AG04450 (cell line): Measurements from ENCODE around the gene PTGES3. TPM values are rescaled to one million over a fixed set of nuclear protein-coding genes. Genes with fewer than 3 reads are reported as not detected.
A peak's percentile ranks its signal among the peaks of the same experiment; 100 is the strongest.

ENCODE experiments used
- CTCF ChIA-PET: fragments of 300-600, 350-600 bp; formaldehyde crosslinking; extraction: SDS; loops from one replicate; lab custom pipeline; 2022; ENCODE audit warnings: antibody characterized with exemption, inconsistent platforms; lab: Charles Lee
- POLR2A ChIA-PET: fragments of 350-600 bp; formaldehyde crosslinking; extraction: SDS; loops from one replicate; lab custom pipeline; 2021; ENCODE audit warnings: antibody characterized with exemption, inconsistent platforms; lab: Yijun Ruan, JAX
- DNase-seq: peaks from one replicate; pipeline ENCODE4 v3.0.0-alpha.2; 2011; ENCODE audit warnings: low read depth, low spot score
- H3K27ac ChIP-seq: one replicate; pipeline ENCODE4 v1.5.1; 2012; ENCODE audit warnings: low read depth, low read length, control low read depth
- H3K27me3 ChIP-seq: one replicate; pipeline ENCODE4 v1.6.0; 2012; ENCODE audit warnings: low read length; ENCODE audit not compliant: control insufficient read depth, insufficient read depth
- H3K4me3 ChIP-seq: 2 replicates; pipeline ENCODE4 v1.5.1; 2011; ENCODE audit warnings: mild to moderate bottlenecking, low read depth, low read length, control low read depth
- H3K9me3 ChIP-seq: 2 replicates; pipeline ENCODE4 v1.5.1; 2012; ENCODE audit warnings: low read length; ENCODE audit not compliant: control insufficient read depth, insufficient read depth
- CTCF ChIP-seq: IDR thresholded peaks from 2 replicates; pipeline ENCODE4 v1.5.1; 2011; ENCODE audit warnings: low read depth, low read length, control low read depth, inconsistent platforms
- polyA plus RNA-seq: library from polyadenylated mRNA; depleted of rRNA; stranded (reverse); fragments of >200 nt; gene quantifications from 2 replicates; pipeline ENCODE4 v1.2.3, GENCODE V29; 2011

The PTGES3 gene
- polyA plus RNA-seq, 1 experiment: 112 TPM

DNA sequence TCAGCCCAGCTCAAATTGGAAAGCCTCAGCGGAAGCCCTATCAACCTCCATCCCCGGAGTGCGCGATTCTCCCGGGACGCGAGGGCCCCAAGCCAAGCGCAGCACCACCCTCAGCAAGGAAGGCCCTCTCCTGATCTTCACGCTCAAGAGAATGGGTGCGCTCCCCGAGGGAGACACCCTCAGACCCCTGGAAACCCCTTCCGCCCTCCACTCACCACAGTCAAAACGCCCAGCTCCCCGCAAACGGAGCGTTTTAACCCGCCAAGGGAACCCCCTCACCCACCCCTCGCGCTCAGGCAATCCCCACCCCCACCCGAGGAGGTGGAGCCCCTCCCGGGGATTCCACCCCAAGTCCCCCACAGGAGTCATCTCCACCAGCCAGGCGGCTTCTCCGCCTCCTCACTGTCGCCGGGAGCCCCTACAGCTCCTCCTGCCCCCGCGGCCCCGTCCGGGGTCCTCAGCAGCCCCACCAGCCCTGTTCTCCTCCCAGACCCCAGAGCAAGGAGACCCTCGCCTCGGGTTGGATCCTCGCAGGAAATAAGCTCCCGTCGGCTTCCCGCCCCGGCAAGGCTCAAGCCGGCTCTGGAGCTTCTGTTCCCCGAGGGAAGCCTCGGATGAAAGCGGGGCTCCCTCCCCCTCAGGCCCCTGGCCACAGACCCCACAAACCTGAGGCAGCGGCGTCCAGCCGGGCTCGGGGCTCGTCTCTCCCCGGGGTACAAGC is 58.5 kb downstream of the PTGES3 start:
- Histone ChIP-seq H3K27ac (peak overlapping the region; percentile 89), H3K4me3 (peak overlapping the region; percentile 90), H3K27me3 (no peaks in the 10 kb centered on the region), H3K9me3 (peaks cover 4% of the 10 kb centered on the region; the same call in 1 of the 2 replicates)
- no peak for DNase-seq
- CTCF ChIA-PET: interaction anchor here (0.5 to 1.6 kb wide), 4 partner anchors 9 to 372 kb away, joined by 3 to 6 read pairs (median 4); no protein-coding TSS in a partner anchor
- TF ChIP-seq CTCF: no peak
- POLR2A ChIA-PET: interaction anchor here (0.6 to 1.5 kb wide), 3 partner anchors 7 to 37 kb away, joined by 4 to 5 read pairs (median 5); no protein-coding TSS in a partner anchor

- Histone ChIP-seq H3K27ac (peak overlapping the region; percentile 89), H3K27me3 (no peaks in the 10 kb centered on the region), H3K9me3 (peaks cover 4% of the 10 kb centered on the region; the same call in 1 of the 2 replicates), H3K4me3 (peak overlapping the region; percentile 90)
- ChIA-PET CTCF (interaction anchor here (0.5 to 2.2 kb wide), 7 partner anchors 8 to 373 kb away, joined by 3 to 23 read pairs (median 4); no protein-coding TSS in a partner anchor), POLR2A (interaction anchor here (0.5 to 1.5 kb wide), 5 partner anchors 8 to 1156 kb away, joined by 3 to 6 read pairs (median 5); no protein-coding TSS in a partner anchor)
- no peak for TF ChIP-seq CTCF
- DNase-seq: peak; percentile 15
Observed at GRCh38 chr12:56628671-56629458, 59.2 kb downstream of the PTGES3 start.

DNA sequence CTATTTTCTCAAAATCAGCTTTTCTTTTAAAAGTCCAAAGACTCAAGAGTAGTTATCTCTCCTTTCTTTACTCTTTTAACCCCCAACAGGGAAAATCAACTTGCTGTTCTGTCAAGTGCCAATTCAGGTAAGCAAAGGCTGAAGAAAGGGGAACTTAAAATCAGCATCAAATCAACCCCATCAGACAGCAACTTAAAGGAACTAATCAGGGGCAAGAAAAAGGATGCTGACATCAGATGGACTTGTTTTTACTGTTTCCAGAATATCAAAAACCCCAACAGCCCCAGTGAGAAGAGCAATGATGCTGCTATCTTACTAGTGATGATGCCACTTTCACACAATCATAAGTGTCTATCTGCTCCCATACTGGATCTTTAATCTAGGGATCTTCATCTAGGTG is 61.4 kb downstream of the PTGES3 start:
- no peak for TF ChIP-seq CTCF
- Histone ChIP-seq H3K9me3 (peaks cover 4% of the 10 kb centered on the region; the same call in 1 of the 2 replicates), H3K27me3 (no peaks in the 10 kb centered on the region), H3K4me3 (no peak overlapping the region), H3K27ac (no peak overlapping the region)
- CTCF ChIA-PET: interaction anchor here (0.7 to 3.2 kb wide), 3 partner anchors 9 to 521 kb away, joined by 4 to 46 read pairs (median 5); no protein-coding TSS in a partner anchor
- POLR2A ChIA-PET: interaction anchor here (0.5 kb wide), 1 partner anchor 83 kb away, joined by 6 read pairs; no protein-coding TSS in a partner anchor
- DNase-seq: no peak

- DNase-seq: no peak
- no peaks in the 10 kb centered on the region for H3K27me3 ChIP-seq
- ChIA-PET POLR2A (no interaction called here), CTCF (interaction anchor here (0.6 to 4.9 kb wide), 5 partner anchors 13 to 698 kb away, joined by 3 to 33 read pairs (median 3); no protein-coding TSS in a partner anchor)
- TF ChIP-seq CTCF: no peak
- no peak overlapping the region for H3K27ac ChIP-seq
- H3K9me3 ChIP-seq: no peaks in the 10 kb centered on the region
- no peak overlapping the region for H3K4me3 ChIP-seq
Observed at GRCh38 chr12:56622535-56622934, 65.5 kb downstream of the PTGES3 start.
